Natural killer cell treated with Interleukin-12 subunit alpha and Interleukin-12 subunit beta and Interleukin-15 and Interleukin-18, amount 100 ng/mL, for 72 hours (primary cell): ENCODE results near the gene COL4A3. TPM values are rescaled to one million over a fixed set of nuclear protein-coding genes. Genes with fewer than 3 reads are reported as not detected.

Source experiments
- ATAC-seq, 2 donors: fragments of 150-1000 bp; cut with Tn5 transposase in 1 of 2; sonication (Bioruptor Pico), chemical (Tn5 transposase) in 1 of 2; 2 replicates each; pipeline ENCODE4 v1.10.0; 2021
- DNase-seq: peaks from one replicate; pipeline ENCODE4 v3.0.0; 2022; ENCODE audit warnings: low spot score
- H3K27ac Mint-ChIP-seq, 2 donors: 1 replicate in 1 of 2; 2 replicates in 1 of 2; pipeline ENCODE4 v1.8.0; 2022; ENCODE audit warnings: mixed read lengths in 2 of 2, mild to moderate bottlenecking in 1 of 2, moderate library complexity in 1 of 2
- H3K27me3 Mint-ChIP-seq, 2 donors: 1 replicate in 1 of 2; 2 replicates in 1 of 2; pipeline ENCODE4 v1.8.0; 2022; ENCODE audit warnings: mixed read lengths in 2 of 2
- H3K36me3 Mint-ChIP-seq: one replicate; pipeline ENCODE4 v1.8.0; 2022; ENCODE audit warnings: mixed read lengths
- H3K4me1 Mint-ChIP-seq, 2 donors: 1 replicate in 1 of 2; 2 replicates in 1 of 2; pipeline ENCODE4 v1.8.0; 2022; ENCODE audit warnings: low read depth in 2 of 2, mixed read lengths in 2 of 2, mild to moderate bottlenecking in 1 of 2
- H3K4me3 Mint-ChIP-seq: one replicate; pipeline ENCODE4 v1.8.0; 2022; ENCODE audit warnings: mixed read lengths
- H3K9me3 Mint-ChIP-seq: 2 replicates; pipeline ENCODE4 v1.8.0; 2022; ENCODE audit warnings: mixed read lengths
- total RNA-seq, 2 donors: library from RNA; stranded (reverse); gene quantifications; one replicate each; pipeline ENCODE4 v1.2.3, GENCODE V29; 2022

COL4A3 gene
- under 1 TPM; 0.22 to 0.62 TPM for total RNA-seq

DNA sequence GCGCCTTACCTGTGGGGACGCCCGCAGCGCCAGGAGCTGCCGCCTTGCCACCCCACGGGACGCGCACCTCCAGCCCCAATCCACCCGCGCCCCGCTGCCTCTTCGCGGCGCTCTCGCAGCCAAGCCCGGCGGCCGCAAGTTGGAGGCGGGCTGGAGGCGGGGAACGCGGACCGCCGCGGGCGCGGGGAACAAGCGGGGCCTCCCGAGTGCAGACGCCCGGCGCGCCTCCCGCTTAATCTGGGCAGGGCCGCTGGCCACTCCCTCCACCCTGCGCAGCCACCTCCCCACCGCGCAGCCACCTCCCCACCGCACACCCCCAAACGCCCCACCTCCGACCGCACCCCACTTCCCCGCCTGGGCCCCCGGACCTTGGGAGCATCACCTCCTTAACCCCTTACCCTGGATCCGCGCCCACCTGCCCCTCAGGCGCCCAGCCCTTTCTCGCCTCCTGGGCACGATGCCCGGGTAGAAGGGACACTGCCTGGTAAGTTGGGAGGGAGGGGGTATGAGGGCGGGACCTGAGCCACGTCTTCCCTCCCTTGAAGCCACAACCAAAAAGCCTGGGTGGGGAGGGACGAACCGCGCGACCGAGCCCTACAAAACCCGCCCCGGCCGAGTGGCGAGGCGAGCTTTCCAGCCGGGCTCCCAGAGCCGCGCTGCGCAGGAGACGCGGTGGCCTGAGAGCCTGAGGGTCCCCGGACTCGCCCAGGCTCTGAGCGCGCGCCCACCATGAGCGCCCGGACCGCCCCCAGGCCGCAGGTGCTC lies at the start of gene COL4A3, which contains the start of gene COL4A4:
Gene COL4A3 (plus strand): TSS at position 627 of the 765 bp plus-strand sequence. CDS start 103 bp downstream, at position 730.
Gene COL4A4 (minus strand): TSS at position 208 of the 765 bp plus-strand sequence. CDS start 16,722 bp downstream, outside the sequence.
- Mint-ChIP-seq H3K27ac (no peak within 1 kb of the TSS), H3K4me3 (peak within 1 kb of the TSS; percentile 29), H3K4me1 (peaks cover 3 to 4% of the 10 kb centered on the region in 2 donors), H3K36me3 (no peaks in the 10 kb centered on the region), H3K27me3 (peaks cover 22 to 59% of the 10 kb centered on the region in 2 donors), H3K9me3 (no peaks in the 10 kb centered on the region)
- DNase-seq (peak; percentile 67), ATAC-seq (peak; percentile 58 to 66)

DNA sequence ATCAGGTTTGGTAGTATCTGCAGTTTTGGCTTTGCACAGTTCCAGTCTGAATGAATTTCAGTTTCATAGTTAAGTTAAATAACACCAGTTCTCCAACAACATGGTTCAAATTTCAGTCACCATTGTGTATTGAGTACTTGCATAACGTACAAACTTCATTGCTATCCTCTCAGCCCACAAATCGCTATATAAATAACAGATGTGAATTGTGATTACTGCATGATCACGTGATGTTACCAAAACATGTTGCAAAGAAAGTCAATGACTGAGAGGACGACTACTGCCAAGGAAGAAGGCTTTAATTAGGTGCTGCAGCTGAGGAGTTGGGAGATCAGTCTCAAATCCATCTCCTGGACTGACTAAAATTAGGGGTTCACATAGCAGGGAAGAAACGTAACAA lies 48.7 kb upstream of the COL4A3 start:
- H3K36me3 Mint-ChIP-seq = no peaks in the 10 kb centered on the region
- ATAC-seq (no peak), DNase-seq (no peak)
- H3K9me3 Mint-ChIP-seq = no peaks in the 10 kb centered on the region
- no peaks in the 10 kb centered on the region for H3K4me1 Mint-ChIP-seq
- no peak overlapping the region for H3K27ac Mint-ChIP-seq
- peaks cover 14 to 40% of the 10 kb centered on the region in 2 donors for H3K27me3 Mint-ChIP-seq
- H3K4me3 Mint-ChIP-seq = no peak overlapping the region

DNA sequence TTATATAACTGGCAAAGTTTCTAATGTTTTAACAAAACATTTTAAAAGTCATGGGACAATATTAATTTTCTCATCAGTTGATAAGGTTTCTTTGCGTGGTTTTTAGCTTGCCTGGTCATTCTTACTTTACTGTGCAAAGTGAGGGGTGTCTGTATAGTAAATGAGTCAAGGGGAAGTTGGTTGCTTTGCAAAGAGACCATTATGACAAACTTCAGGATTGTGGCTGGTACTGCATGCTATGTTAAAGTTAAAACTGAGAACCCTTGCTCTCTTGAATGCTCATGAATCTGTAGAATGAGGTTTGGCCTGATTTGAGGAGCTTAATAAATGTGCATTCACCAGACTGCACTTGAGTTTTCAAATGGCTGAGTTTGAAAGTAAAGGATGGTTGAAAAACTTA lies 47.4 kb upstream of the COL4A3 start:
- no peak overlapping the region for H3K4me3 Mint-ChIP-seq
- ATAC-seq = no peak

DNA sequence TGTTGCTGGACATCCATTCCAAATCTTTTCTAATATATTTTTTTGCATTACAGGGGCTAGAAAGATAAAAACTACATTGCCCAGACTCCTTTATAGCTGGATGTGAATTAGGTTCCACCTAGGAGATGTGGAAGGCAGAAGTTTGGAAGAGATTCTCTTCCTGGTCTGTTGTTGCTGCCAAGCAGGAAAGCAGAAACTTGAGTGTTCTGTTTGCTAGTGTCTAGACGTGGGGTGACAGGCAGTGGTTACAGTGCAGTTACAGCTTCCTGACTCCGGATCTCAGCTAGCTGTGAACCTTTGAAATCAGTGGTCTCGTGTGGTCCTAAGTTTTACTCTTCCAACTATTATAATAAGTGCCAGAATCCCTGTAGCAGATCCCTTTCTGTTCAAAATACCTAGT lies 46.6 kb upstream of the COL4A3 start:
- peaks cover 14 to 36% of the 10 kb centered on the region in 2 donors for H3K27me3 Mint-ChIP-seq
- no peak overlapping the region for H3K4me3 Mint-ChIP-seq
- H3K9me3 Mint-ChIP-seq = no peaks in the 10 kb centered on the region
- ATAC-seq (no peak), DNase-seq (no peak)
- H3K36me3 Mint-ChIP-seq = no peaks in the 10 kb centered on the region
- H3K4me1 Mint-ChIP-seq = no peaks in the 10 kb centered on the region
- no peak overlapping the region for H3K27ac Mint-ChIP-seq

More for the DNA sequence above, 47.4 kb upstream of the COL4A3 start:
- Mint-ChIP-seq H3K4me1 (no peaks in the 10 kb centered on the region), H3K27ac (no peak overlapping the region), H3K36me3 (no peaks in the 10 kb centered on the region), H3K9me3 (no peaks in the 10 kb centered on the region), H3K27me3 (peaks cover 14 to 40% of the 10 kb centered on the region in 2 donors)
- DNase-seq = no peak

DNA sequence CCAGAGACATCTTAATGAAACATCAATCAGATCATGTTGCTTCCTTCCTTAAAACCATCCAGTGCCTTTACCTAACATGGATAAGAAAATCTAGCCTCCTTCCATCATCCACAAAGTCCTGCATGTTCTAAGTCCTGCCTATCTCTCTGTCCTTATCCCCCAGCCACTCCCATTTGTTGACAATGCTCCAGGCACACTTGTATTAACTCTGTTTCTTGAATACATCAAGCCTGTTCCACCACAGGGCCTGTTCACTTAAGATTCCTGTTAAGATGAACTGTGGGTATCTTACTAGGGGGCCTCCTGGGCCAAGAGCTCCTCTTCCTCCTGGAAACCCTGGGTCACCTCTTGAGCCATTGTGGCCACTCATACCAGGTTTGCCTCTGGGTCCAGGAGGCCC lies 46.1 kb upstream of the COL4A3 start:
- Mint-ChIP-seq H3K9me3 (no peaks in the 10 kb centered on the region), H3K27me3 (peaks cover 16 to 31% of the 10 kb centered on the region in 2 donors), H3K36me3 (no peaks in the 10 kb centered on the region), H3K27ac (no peak overlapping the region), H3K4me3 (no peak overlapping the region), H3K4me1 (peaks cover 0 to 4% of the 10 kb centered on the region in 2 donors)
- ATAC-seq (no peak), DNase-seq (no peak)

DNA sequence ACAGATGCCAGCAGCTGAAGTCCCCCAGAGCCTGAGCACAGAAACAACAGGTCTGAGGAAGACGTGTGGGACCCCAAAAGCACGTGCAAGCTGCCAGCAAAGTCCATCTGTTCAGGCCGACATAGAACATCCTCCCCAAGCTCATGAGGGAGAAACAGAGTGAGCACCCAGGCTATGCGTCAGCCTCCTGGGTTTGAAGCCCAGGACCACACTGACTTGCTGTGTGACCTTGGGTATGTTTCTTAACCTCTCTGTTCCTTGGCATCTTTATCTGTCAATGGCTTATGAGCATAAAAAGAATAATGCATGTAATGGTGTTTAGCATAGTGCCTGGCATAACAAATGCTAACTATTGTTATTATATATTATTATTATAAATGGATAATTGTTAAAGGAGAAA lies 40.7 kb upstream of the COL4A3 start:
- no peaks in the 10 kb centered on the region for H3K9me3 Mint-ChIP-seq
- no peak overlapping the region for H3K4me3 Mint-ChIP-seq
- no peak overlapping the region for H3K27ac Mint-ChIP-seq
- peaks cover 12 to 17% of the 10 kb centered on the region in 2 donors for H3K27me3 Mint-ChIP-seq
- peaks cover 0 to 4% of the 10 kb centered on the region in 2 donors for H3K4me1 Mint-ChIP-seq
- ATAC-seq = no peak
- no peak for DNase-seq
- H3K36me3 Mint-ChIP-seq = no peaks in the 10 kb centered on the region

DNA sequence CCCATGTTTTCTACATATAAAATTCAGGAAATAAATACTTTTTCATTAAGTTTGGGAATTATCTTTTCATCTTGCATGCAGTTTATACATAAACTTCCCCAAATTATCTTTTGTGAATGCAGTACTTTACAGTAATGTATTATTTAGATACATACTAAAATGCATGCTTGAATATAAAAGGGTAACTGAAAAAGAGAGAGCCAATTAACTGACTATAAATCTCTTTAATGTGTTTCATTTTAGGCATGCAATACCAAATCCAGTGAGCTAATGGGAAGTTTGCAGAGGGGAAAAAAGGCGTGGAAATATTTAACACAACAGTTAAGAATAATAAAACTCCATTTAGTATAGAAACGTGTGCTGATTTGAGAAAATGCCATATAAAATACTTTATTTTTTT lies 39.6 kb upstream of the COL4A3 start:
- H3K9me3 Mint-ChIP-seq = no peaks in the 10 kb centered on the region
- H3K4me3 Mint-ChIP-seq = no peak overlapping the region
- no peak overlapping the region for H3K27ac Mint-ChIP-seq
- ATAC-seq (no peak), DNase-seq (no peak)
- no peaks in the 10 kb centered on the region for H3K36me3 Mint-ChIP-seq
- peaks cover 15 to 22% of the 10 kb centered on the region in 2 donors for H3K27me3 Mint-ChIP-seq
- peaks cover 0 to 4% of the 10 kb centered on the region in 2 donors for H3K4me1 Mint-ChIP-seq

DNA sequence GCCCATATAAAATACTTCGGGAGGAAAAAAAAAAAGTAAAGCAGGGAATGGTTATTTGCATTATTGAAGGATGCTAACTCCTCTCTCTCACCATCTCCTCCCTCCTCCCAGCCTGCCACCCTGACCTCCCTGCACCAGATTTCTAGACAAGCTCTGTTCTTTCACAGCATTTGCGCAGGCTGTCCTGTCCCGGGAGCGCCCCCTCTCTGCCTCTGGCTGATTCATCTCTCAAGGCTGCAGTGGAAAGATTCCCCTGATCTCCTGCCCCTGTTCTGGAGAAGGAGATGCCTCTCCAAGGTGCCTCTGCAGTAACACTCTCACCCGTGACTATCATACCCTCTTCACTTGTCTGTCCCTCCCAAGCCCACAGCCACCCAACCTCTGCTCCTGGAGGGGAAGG lies 38.9 kb upstream of the COL4A3 start:
- peaks cover 15 to 22% of the 10 kb centered on the region in 2 donors for H3K27me3 Mint-ChIP-seq

DNA sequence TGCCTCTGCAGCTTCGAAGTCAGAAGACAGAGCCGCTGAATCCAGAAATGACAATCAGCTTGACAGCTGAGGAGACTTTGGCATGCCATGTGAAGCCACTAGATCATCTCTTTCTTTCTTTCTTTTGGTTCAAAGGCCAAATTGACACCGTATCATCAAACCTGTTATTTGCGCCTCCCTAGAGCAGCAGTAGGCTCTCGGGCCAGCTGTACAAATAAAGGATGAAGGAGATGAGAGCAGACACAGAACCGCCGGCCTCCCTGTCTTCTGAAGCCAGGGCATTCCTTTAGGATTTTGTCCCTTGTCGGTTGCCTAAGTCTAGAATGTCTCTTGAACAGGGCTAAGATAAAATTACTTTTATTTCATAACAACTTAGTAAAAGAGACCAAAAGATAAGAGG lies 37.2 kb upstream of the COL4A3 start:
- DNase-seq = no peak
- Mint-ChIP-seq H3K9me3 (no peaks in the 10 kb centered on the region), H3K27me3 (peaks cover 18 to 22% of the 10 kb centered on the region in 2 donors), H3K27ac (no peak overlapping the region), H3K4me3 (no peak overlapping the region), H3K4me1 (peaks cover 0 to 4% of the 10 kb centered on the region in 2 donors), H3K36me3 (no peaks in the 10 kb centered on the region)
- no peak for ATAC-seq

More for the DNA sequence above, 38.9 kb upstream of the COL4A3 start:
- Mint-ChIP-seq H3K9me3 (no peaks in the 10 kb centered on the region), H3K27ac (no peak overlapping the region), H3K36me3 (no peaks in the 10 kb centered on the region), H3K4me3 (no peak overlapping the region), H3K4me1 (peaks cover 0 to 4% of the 10 kb centered on the region in 2 donors)
- ATAC-seq (no peak), DNase-seq (no peak)

DNA sequence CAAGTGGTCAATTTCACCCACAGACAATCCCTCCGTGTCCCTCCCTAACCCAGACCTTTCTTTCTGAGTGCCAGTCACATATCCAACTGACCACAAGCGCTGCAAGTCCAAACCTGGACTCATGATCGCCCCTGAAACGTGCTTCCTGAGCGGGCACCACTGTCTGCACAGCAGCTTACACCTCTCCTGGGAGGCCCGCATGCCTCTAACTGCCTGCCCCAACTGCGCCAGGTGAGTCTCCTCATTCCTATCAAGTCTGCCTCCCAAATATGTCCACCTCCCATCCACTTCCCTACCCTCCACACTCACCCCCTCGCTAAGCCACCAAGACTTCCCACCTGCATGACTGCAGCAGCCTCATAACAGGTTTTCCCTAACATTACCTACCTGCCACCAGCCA lies 33.8 kb upstream of the COL4A3 start:
- DNase-seq (no peak), ATAC-seq (no peak)
- H3K4me3 Mint-ChIP-seq = no peak overlapping the region
- H3K4me1 Mint-ChIP-seq = no peaks in the 10 kb centered on the region
- H3K27me3 Mint-ChIP-seq = peaks cover 14 to 21% of the 10 kb centered on the region in 2 donors
- no peaks in the 10 kb centered on the region for H3K9me3 Mint-ChIP-seq
- no peaks in the 10 kb centered on the region for H3K36me3 Mint-ChIP-seq
- H3K27ac Mint-ChIP-seq = no peak overlapping the region

DNA sequence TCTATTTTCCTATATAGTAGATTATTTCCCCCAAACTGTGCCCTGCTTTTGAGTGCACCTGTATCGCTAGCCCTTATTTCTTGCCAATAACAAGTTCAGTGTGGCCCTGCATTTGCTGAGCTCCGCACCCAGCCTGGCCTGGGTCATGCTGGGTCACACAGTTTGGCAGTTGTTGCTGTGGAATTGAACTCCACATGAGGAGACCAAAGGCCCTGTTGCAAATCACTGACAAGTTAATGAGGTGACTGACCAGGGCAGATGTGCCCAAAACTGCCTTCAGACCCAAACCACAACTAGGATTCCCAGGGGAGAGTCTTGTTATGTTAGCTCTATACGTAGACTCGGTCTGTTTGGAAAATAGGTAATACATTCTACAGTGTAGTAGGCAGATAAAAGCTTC lies 31.4 kb upstream of the COL4A3 start:
- Mint-ChIP-seq H3K9me3 (no peaks in the 10 kb centered on the region), H3K27ac (no peak overlapping the region), H3K27me3 (peaks cover 11 to 18% of the 10 kb centered on the region in 2 donors)

DNA sequence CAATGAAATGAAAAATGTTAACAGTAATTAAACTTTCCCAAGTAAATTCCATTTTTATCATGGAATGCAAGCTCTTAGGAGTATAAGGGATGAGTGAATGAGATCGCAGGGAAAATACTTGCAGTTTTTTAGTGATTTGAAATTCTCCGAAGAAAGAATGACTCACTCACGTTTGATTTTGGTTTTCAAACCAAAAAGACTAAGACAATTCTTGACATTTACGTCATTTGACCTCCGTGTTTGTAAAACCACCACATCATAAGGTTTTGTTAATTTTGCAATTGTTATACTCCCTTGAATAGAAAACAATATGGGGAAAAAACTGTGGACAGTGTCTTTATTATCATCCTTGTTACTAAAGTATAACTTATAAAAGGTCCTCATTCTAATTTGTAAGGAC lies 29.8 kb upstream of the COL4A3 start:
- Mint-ChIP-seq H3K36me3 (no peaks in the 10 kb centered on the region), H3K9me3 (no peaks in the 10 kb centered on the region), H3K27ac (no peak overlapping the region), H3K4me1 (no peaks in the 10 kb centered on the region), H3K27me3 (peaks cover 3 to 5% of the 10 kb centered on the region in 2 donors), H3K4me3 (no peak overlapping the region)
- DNase-seq (no peak), ATAC-seq (no peak)

More for the DNA sequence above, 31.4 kb upstream of the COL4A3 start:
- H3K36me3 Mint-ChIP-seq = no peaks in the 10 kb centered on the region
- no peak overlapping the region for H3K4me3 Mint-ChIP-seq
- no peak for DNase-seq
- ATAC-seq = no peak
- H3K4me1 Mint-ChIP-seq = no peaks in the 10 kb centered on the region

DNA sequence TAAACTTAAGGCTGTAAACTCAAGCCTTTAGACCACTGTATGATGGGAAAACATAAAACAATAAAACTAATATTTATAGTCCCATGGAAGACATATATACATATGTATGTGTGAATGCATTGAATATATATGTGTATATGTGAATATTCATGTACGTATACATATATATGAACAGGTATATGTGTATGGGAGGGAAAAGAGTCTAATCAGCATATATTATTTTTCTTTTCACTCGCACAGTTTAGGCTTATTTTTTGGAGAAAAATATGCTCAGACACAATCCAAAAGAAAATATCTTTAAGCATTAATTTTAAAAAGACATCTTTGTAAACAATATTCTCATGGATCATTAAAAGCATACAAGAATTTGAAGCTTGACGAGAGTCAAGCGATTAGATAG lies 23.1 kb upstream of the COL4A3 start:
- peaks cover 7 to 18% of the 10 kb centered on the region in 2 donors for H3K27me3 Mint-ChIP-seq
- H3K9me3 Mint-ChIP-seq = no peaks in the 10 kb centered on the region
- DNase-seq = no peak

DNA sequence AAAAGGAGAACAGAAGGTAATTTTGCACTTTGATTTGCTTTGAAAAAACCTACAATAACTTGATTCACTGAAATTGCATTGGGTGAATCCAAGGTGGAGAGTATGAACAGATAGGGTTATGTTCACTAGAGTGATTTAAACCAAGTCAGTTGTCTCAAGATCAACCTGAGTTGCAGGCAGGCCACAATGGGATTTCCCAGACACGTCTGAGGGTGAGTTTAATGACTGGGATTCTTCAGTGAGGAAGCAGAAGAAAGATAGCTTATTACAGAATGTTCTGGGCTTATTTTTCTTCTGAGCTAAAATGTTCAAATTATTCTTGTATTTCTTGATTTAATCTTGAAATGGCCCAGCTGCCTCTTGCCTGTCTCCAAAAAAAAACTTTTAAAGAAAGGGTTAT lies 20.5 kb upstream of the COL4A3 start:
- Mint-ChIP-seq H3K9me3 (no peaks in the 10 kb centered on the region), H3K27ac (no peak overlapping the region), H3K27me3 (peaks cover 11 to 26% of the 10 kb centered on the region in 2 donors), H3K4me3 (no peak overlapping the region), H3K4me1 (no peaks in the 10 kb centered on the region), H3K36me3 (no peaks in the 10 kb centered on the region)
- no peak for ATAC-seq
- DNase-seq = no peak

More for the DNA sequence above, 23.1 kb upstream of the COL4A3 start:
- no peak for ATAC-seq
- H3K4me1 Mint-ChIP-seq = no peaks in the 10 kb centered on the region
- H3K36me3 Mint-ChIP-seq = no peaks in the 10 kb centered on the region
- no peak overlapping the region for H3K27ac Mint-ChIP-seq
- no peak overlapping the region for H3K4me3 Mint-ChIP-seq
